Measurements from ENCODE around the gene SYT7. TPM values are rescaled to one million over a fixed set of nuclear protein-coding genes. Genes with fewer than 3 reads are reported as not detected.

The SYT7 gene
- total RNA-seq, 2 experiments from 2014 or later, result 0.04 TPM; not detected in 1

DNA sequence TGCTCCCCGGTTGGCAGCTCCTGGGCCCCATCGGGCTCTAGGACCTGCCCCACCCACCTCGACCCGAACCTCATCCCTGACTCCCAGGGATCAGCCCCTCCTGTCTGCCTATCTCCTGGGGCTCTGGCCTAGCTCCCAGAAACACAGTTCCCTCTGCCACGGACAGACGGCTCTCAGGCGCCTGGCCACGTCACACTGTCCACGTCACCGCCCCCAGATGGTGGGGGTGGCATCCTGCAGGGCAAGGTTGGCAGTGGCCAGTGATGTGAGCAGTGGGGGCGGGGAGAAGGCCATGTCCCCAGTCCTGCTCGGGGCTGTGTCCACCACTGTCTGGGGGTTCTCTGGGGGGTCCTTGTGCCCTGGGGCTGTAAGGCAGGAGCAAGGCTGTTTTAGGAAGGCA lies 29.2 kb downstream of the SYT7 start:
- ATAC-seq, result no peak
- ChIA-PET CTCF (no interaction called here), POLR2A (no interaction called here)
- intact Hi-C loops (cut with DNase I, micrococcal nuclease), result no loop called here
- Mint-ChIP-seq H3K4me3 (no peak overlapping the region), H3K9me3 (ENCODE audit: low read depth) (no peaks in the 10 kb centered on the region), H3K27me3 (peaks cover 41% of the 10 kb centered on the region), H3K4me1 (peaks cover 10% of the 10 kb centered on the region), H3K27ac (no peak overlapping the region), H3K36me3 (ENCODE audit: low read depth) (no peaks in the 10 kb centered on the region)
- no peak for DNase-seq

DNA sequence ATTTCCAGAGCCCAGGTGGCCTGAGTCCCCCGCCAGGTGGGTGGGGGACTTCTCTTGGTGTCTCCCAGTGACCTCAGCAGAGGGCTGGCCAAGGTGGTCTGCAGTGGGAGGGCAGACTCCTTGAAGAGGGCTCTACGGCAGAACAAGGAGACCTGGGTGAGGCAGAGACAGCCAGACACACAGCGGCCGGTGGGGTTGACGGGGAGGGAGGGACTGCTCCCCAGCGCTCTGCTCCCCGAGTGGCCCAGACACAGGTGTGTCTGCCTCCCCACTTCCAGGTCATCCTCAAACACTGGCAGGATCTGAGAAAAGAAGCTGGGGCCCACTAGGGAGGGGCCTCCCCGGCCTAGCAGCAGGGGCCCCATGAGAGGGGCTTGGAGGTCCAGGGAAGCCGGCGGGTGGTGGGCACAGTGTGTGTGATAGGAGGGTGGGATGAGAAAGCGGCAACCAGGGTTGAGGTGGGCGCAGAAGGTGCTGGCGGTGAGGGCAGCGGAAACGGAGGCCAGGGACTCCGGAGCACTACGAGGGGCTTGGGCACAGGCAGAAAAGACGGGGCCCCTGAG lies 30.1 kb downstream of the SYT7 start:
- peaks cover 10% of the 10 kb centered on the region for H3K4me1 Mint-ChIP-seq
- ChIA-PET CTCF (no interaction called here), POLR2A (no interaction called here)
- no peaks in the 10 kb centered on the region for H3K36me3 Mint-ChIP-seq (ENCODE audit: low read depth)
- no peak for ATAC-seq
- H3K9me3 Mint-ChIP-seq (ENCODE audit: low read depth), result no peaks in the 10 kb centered on the region
- intact Hi-C loops (cut with DNase I, micrococcal nuclease), result no loop called here
- H3K27me3 Mint-ChIP-seq, result peaks cover 34% of the 10 kb centered on the region
- H3K4me3 Mint-ChIP-seq, result no peak overlapping the region
- no peak for DNase-seq
- H3K27ac Mint-ChIP-seq, result no peak overlapping the region

DNA sequence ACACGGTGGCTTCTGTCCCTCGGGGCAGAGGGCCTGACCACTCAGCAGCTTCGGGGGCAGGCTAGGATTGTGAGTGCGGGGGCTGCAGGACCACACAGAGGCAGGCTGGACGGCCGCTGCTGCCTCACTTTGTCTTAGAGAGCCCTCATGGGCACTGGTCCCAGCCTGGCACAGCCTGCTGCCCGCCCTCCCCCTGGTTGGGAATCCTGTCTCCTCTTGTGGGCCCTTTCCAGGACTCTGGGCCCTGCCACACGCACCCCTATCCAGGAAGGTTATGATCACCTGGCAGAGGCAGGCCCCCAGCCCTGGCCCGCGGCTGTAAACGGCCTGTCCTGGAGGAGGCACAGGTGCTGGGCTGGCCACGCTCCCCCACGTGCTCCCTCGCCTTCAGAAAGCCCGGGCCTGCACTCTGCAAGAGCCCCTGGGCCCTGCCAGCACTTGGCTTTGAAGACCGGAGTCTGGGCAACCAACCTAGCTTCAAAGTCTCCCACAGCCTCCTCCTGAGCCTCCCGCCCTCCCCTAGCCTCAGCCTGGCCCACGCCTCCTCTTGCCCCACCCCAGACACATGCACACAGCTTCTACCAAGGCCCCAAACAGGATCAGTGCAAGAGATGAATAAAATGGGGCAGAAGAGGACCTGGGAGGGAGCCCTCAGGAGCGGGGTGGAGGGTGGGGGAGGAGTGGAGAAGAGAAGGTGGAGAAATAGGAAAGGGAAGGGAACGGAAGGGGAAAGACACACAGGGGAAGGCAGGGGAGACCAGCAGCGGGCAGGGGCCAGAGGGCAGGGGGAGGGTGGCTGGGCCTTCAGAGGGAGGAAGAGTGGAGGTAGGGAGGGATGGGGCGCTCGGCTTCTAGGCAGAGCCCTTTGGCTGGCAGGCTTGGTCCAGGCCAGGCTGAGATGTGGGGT lies 31.0 kb downstream of the SYT7 start:
- CTCF ChIA-PET, result interaction anchor here (0.8 kb wide), 1 partner anchor 83 kb away, joined by 3 read pairs; no protein-coding TSS in a partner anchor
- Mint-ChIP-seq H3K36me3 (ENCODE audit: low read depth) (no peaks in the 10 kb centered on the region), H3K4me3 (no peak overlapping the region), H3K27me3 (peaks cover 35% of the 10 kb centered on the region), H3K4me1 (peaks cover 10% of the 10 kb centered on the region), H3K27ac (no peak overlapping the region), H3K9me3 (ENCODE audit: low read depth) (no peaks in the 10 kb centered on the region)
- no peak for DNase-seq
- intact Hi-C loops (cut with DNase I, micrococcal nuclease), result no loop called here
- POLR2A ChIA-PET, result no interaction called here
- ATAC-seq, result no peak

DNA sequence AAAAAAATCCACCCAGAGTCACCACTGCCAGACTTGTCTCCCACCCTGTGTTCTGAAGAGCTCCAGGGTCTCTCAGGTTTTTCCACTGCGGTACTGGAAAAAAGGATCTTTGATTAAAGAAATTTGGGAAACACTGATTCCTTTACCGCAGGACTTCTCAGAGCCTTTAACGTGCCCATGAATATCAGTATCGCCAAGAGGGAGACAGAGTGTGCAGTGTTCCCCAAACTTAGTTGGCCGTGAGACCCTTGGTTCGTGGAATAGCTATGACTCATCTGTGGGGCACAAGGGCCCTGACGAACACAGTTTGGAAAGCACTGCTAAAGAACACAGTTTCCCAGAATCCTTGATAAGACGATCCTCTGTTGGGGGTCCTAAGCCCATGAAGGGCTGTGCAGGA lies 31.7 kb downstream of the SYT7 start:
- Mint-ChIP-seq H3K27ac (no peak overlapping the region), H3K9me3 (ENCODE audit: low read depth) (no peaks in the 10 kb centered on the region), H3K4me3 (no peak overlapping the region), H3K27me3 (peaks cover 28% of the 10 kb centered on the region), H3K36me3 (ENCODE audit: low read depth) (no peaks in the 10 kb centered on the region), H3K4me1 (peaks cover 5% of the 10 kb centered on the region)
- ChIA-PET CTCF (interaction anchor here (0.6 to 0.8 kb wide), 2 partner anchors 82 to 170 kb away, joined by 3 read pairs; no protein-coding TSS in a partner anchor), POLR2A (no interaction called here)
- intact Hi-C loops (cut with DNase I, micrococcal nuclease), result no loop called here
- no peak for ATAC-seq
- DNase-seq, result no peak

DNA sequence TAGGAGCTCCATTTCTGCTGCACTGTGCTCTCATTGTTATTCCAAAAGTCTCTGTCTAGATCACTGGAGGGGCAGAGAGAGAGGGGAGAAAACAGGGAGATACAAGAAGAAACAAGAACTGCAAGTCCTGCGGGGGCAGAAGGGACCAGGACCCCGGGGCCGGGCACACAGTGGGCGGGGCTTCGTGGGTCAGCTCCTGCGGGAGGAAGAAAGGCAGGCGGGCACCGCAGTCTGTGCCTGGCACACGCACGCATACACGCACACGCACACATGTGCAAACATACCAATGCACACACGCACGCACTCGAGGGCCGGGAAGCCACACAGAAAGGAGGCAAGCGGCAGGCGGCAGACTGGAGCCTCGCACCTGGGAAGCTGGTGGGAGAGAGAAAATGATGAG lies 33.6 kb downstream of the SYT7 start:
- Mint-ChIP-seq H3K27me3 (peaks cover 10% of the 10 kb centered on the region), H3K27ac (no peak overlapping the region), H3K4me3 (no peak overlapping the region), H3K4me1 (no peaks in the 10 kb centered on the region), H3K9me3 (ENCODE audit: low read depth) (no peaks in the 10 kb centered on the region), H3K36me3 (ENCODE audit: low read depth) (no peaks in the 10 kb centered on the region)
- ChIA-PET CTCF (interaction anchor here (0.7 kb wide), 1 partner anchor 16 kb away, joined by 3 read pairs; no protein-coding TSS in a partner anchor), POLR2A (no interaction called here)
- intact Hi-C loops (cut with DNase I, micrococcal nuclease), result no loop called here
- ATAC-seq (no peak), DNase-seq (no peak)

DNA sequence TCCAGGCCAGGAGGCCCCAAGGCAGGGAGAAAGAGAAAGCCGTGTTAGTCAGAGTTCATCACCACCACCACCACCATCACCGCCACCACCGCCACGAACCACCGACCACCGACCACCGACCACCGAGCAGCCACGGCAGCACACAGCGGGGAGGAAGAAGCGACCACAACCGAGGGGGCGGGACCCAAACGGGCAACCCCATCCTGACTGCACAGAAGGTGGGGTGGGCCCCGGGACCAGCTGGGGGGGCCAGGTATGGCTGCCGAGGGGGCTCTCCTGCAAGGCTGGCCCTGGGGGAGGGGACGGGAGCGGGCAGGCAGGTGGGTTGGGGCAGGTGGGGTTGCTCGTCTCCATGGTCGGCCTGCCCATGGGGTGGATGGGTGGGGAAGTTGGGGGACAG lies 34.2 kb downstream of the SYT7 start:
- ChIA-PET CTCF (no interaction called here), POLR2A (no interaction called here)
- H3K36me3 Mint-ChIP-seq (ENCODE audit: low read depth), result no peaks in the 10 kb centered on the region
- no peak overlapping the region for H3K27ac Mint-ChIP-seq
- no peak for ATAC-seq
- peaks cover 10% of the 10 kb centered on the region for H3K27me3 Mint-ChIP-seq
- no peak for DNase-seq
- intact Hi-C loops (cut with DNase I, micrococcal nuclease), result no loop called here
- no peaks in the 10 kb centered on the region for H3K9me3 Mint-ChIP-seq (ENCODE audit: low read depth)
- H3K4me3 Mint-ChIP-seq, result no peak overlapping the region
- H3K4me1 Mint-ChIP-seq, result no peaks in the 10 kb centered on the region

DNA sequence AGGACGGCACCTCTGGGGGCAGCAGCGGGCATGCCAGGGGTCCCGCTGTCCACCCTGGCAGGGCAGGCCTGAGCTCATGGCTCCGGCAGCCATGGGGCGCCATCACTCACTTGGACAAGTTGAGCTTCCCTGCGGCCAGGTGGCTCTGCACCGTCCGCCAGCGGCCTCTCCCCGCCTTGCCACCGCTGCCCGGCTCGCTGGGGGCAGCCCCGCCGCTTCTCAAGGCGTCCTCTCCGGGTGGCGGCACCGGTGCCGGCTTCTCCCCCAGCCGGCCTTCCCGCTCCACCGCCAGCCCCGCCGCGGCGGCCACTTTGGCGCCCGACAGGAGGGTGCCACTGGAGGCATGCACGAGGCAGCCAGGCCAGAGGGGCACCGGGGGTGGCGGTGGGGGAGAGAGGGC lies 35.0 kb downstream of the SYT7 start:
- no peaks in the 10 kb centered on the region for H3K9me3 Mint-ChIP-seq (ENCODE audit: low read depth)
- H3K27ac Mint-ChIP-seq, result no peak overlapping the region
- H3K36me3 Mint-ChIP-seq (ENCODE audit: low read depth), result no peaks in the 10 kb centered on the region
- no peak overlapping the region for H3K4me3 Mint-ChIP-seq
- no peak for DNase-seq
- peaks cover 12% of the 10 kb centered on the region for H3K27me3 Mint-ChIP-seq
- ATAC-seq, result no peak
- intact Hi-C loops (cut with DNase I, micrococcal nuclease), result no loop called here
- H3K4me1 Mint-ChIP-seq, result no peaks in the 10 kb centered on the region
- CTCF ChIA-PET, result interaction anchor here (1.2 to 1.6 kb wide), 2 partner anchors 14 to 22 kb away, joined by 9 to 12 read pairs; no protein-coding TSS in a partner anchor
- POLR2A ChIA-PET, result interaction anchor here (1.0 kb wide), 1 partner anchor 45 kb away, joined by 3 read pairs; no protein-coding TSS in a partner anchor

DNA sequence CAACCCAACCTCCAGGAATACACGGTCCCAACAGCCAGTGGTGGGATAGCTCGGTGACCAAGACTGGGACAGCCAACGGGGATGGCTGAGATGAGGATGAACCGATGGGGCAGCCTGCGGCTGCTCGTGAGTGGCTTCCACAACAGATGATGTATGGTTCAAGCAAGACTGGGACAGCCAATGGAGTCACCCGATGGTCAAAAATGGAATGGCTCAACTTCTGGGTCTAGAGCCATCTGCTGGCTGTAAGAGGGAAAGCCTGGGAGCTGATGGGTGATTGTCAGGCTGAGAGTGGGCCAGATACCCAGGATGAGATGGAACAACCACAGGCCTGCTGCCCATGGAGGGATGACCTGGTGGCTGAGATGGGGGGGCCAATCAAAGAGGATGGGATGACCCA lies 35.5 kb downstream of the SYT7 start:
- no peaks in the 10 kb centered on the region for H3K4me1 Mint-ChIP-seq

DNA sequence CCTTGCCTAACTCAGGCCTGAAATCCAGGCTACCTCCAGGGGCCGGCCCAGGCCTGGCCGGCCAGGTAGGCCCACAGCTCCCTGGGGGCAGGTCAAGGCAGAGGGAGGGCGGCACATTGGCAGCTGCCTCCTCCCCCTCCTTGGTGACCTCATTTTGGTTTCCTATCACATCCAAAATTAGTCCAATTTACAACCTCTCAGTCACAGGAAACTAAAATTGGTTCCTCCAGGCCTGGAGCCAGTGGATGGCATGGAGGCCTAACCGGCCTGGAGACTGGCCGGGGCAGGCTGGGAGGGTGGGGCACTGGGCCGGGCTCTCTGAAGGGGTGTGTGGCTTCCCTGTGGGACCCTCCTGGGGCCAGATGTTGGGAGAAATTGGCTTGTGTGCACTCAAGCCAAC lies 36.4 kb downstream of the SYT7 start:
- POLR2A ChIA-PET, result interaction anchor here (0.5 kb wide), 1 partner anchor 34 kb away, joined by 6 read pairs; no protein-coding TSS in a partner anchor
- CTCF ChIA-PET, result interaction anchor here (0.7 to 1.6 kb wide), 3 partner anchors 12 to 798 kb away, joined by 3 to 9 read pairs (median 4); no protein-coding TSS in a partner anchor
- no peak overlapping the region for H3K27ac Mint-ChIP-seq

More for the DNA sequence above, 35.5 kb downstream of the SYT7 start:
- Mint-ChIP-seq H3K36me3 (ENCODE audit: low read depth) (no peaks in the 10 kb centered on the region), H3K4me3 (no peak overlapping the region), H3K27me3 (peaks cover 11% of the 10 kb centered on the region), H3K9me3 (ENCODE audit: low read depth) (no peaks in the 10 kb centered on the region), H3K27ac (no peak overlapping the region)
- ChIA-PET POLR2A (interaction anchor here (1.0 kb wide), 1 partner anchor 46 kb away, joined by 3 read pairs; no protein-coding TSS in a partner anchor), CTCF (interaction anchor here (0.7 to 1.6 kb wide), 6 partner anchors 13 to 98 kb away, joined by 3 to 12 read pairs (median 4); no protein-coding TSS in a partner anchor)
- intact Hi-C loops (cut with DNase I, micrococcal nuclease), result no loop called here
- ATAC-seq (no peak), DNase-seq (no peak)

DNA sequence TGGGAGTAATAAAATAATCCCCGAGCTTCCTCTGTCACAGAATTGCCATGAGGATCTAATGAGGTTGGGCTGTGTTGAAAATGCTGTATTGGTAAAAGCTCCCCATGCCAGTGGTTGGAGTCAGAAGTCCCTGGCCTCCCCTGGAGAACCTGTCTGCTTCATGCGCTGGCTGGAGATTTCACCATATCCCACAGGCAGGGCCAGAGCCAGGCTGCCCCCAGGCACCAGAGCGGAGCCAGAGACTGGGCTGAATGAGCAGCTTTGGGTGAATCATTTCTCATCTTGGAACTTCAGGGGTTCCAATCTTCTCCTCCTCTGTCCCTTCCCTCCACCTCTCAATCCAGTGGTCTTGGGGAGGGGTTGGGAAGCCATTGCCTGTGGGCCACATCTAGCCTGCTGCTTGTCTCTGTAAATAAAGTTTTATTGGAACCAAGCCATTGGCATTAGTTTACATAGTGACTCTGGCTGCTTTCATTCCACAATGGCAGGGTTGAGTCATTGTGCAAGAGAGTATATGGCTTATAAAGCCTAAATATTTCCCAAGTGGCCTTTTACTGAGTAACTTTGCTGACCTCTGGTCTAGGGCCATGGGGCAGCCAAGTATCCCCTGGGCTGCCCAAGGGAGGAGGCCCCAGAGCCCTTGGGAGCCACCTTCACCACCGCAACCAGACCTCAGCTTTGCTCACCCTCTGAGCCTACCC lies 37.1 kb downstream of the SYT7 start:
- CTCF ChIA-PET, result interaction anchor here (1.0 to 1.3 kb wide), 2 partner anchors 11 to 23 kb away, joined by 3 to 5 read pairs; no protein-coding TSS in a partner anchor
- Mint-ChIP-seq H3K9me3 (ENCODE audit: low read depth) (no peaks in the 10 kb centered on the region), H3K27ac (no peak overlapping the region), H3K4me1 (no peaks in the 10 kb centered on the region), H3K4me3 (no peak overlapping the region), H3K27me3 (peaks cover 11% of the 10 kb centered on the region), H3K36me3 (ENCODE audit: low read depth) (no peaks in the 10 kb centered on the region)
- POLR2A ChIA-PET, result no interaction called here
- ATAC-seq, result no peak
- DNase-seq, result no peak
- intact Hi-C loops (cut with DNase I, micrococcal nuclease), result no loop called here

More for the DNA sequence above, 36.4 kb downstream of the SYT7 start:
- Mint-ChIP-seq H3K27me3 (peaks cover 11% of the 10 kb centered on the region), H3K9me3 (ENCODE audit: low read depth) (no peaks in the 10 kb centered on the region), H3K4me3 (no peak overlapping the region), H3K4me1 (no peaks in the 10 kb centered on the region), H3K36me3 (ENCODE audit: low read depth) (no peaks in the 10 kb centered on the region)
- no peak for ATAC-seq
- no peak for DNase-seq
- intact Hi-C loops (cut with DNase I, micrococcal nuclease), result no loop called here

DNA sequence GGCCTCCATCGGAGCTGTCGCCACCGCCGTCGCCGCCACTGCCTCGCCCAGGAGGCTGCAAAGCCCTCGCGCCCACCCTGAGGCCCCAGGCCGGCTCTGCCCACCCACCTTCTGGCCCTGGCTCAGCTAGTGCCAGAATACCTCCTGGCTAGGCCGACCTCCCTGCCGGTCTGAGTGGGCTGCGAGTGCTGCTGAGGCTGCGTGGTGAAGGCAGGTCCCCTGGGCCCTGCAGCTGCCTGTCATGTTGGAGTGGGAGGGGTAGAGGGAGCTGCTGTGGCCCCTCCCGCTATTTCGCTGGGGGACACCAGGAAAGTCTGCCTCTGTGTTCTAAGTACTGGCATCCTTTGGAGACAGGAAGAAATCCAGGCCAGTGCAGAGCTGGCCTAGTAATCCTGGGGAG lies 38.2 kb downstream of the SYT7 start:
- DNase-seq (no peak), ATAC-seq (no peak)
- Mint-ChIP-seq H3K9me3 (ENCODE audit: low read depth) (no peaks in the 10 kb centered on the region), H3K27ac (no peak overlapping the region), H3K36me3 (ENCODE audit: low read depth) (no peaks in the 10 kb centered on the region), H3K27me3 (peaks cover 11% of the 10 kb centered on the region), H3K4me1 (no peaks in the 10 kb centered on the region), H3K4me3 (no peak overlapping the region)
- CTCF ChIA-PET, result interaction anchor here (1.0 to 1.3 kb wide), 2 partner anchors 22 to 93 kb away, joined by 3 to 5 read pairs; no protein-coding TSS in a partner anchor
- POLR2A ChIA-PET, result no interaction called here
- intact Hi-C loops (cut with DNase I, micrococcal nuclease), result no loop called here
